HepG2 (cell line): ENCODE results near the gene NID2. TPM values are rescaled to one million over a fixed set of nuclear protein-coding genes. Genes with fewer than 3 reads are reported as not detected.

Experiments used
- ATAC-seq: fragments of 200-7000 bp; cut with Tn5 transposase; 3 replicates; pipeline ENCODE4 v1.9.1; 2020; ENCODE audit warnings: mild to moderate bottlenecking, moderate library complexity
- BruUV-seq: library from RNA; stranded (reverse); fragments of 400-500 nt; replicated peaks from 2 replicates; lab custom pipeline; 2021; lab: Mats Ljungman, UMichigan
- CTCF ChIA-PET: fragments of 300-600 bp; formaldehyde crosslinking; extraction: SDS; loops from one replicate; lab custom pipeline; 2021; ENCODE audit warnings: low total read pairs, inconsistent platforms, low intra/inter-chr PET ratio; lab: Yijun Ruan, JAX
- POLR2A ChIA-PET: fragments of 350-600 bp; sonication (Branson Sonifier 250); formaldehyde crosslinking; loops from one replicate; lab custom pipeline; 2020; ENCODE audit warnings: antibody characterized with exemption, inconsistent platforms; lab: Yijun Ruan, JAX
- DNase-seq: peaks from one replicate; pipeline ENCODE4 v3.0.0-alpha.2; 2015; ENCODE audit warnings: low spot score
- FAIRE-seq: peaks from 3 replicates; lab custom pipeline; 2011; peaks lifted over from hg19 to GRCh38; lab: Jason Lieb, UNC
- H2AFZ ChIP-seq: one replicate; pipeline ENCODE4 v1.6.1; 2011; ENCODE audit warnings: low read length, inconsistent platforms
- H3K27ac ChIP-seq: fragments of 300-600 bp; 3 replicates; pipeline ENCODE4 v1.8.0; 2011; ENCODE audit warnings: mixed run types, mild to moderate bottlenecking, mixed read lengths, low read length, inconsistent platforms; ENCODE audit not compliant: insufficient read depth; ENCODE audit errors: extremely low read length
- H3K27me3 ChIP-seq, 2 experiments: fragments of 200-600 bp in 1 of 2; 2 replicates in 1 of 2; 3 replicates in 1 of 2; pipeline versions ENCODE4 v1.6.0 to v1.8.0; 2011; ENCODE audit warnings: low read length in 2 of 2, mild to moderate bottlenecking in 2 of 2, moderate library complexity in 2 of 2, inconsistent platforms in 1 of 2; ENCODE audit not compliant: insufficient read depth in 2 of 2, control insufficient read depth in 1 of 2
- H3K36me3 ChIP-seq, 2 experiments: fragments of 200-600 bp in 1 of 2; replicated peaks in 1 of 2; 2 replicates in 1 of 2; 3 replicates in 1 of 2; pipeline versions ENCODE4 v1.5.1 to v1.8.0; 2011; ENCODE audit warnings: low read length in 2 of 2, inconsistent platforms in 1 of 2; ENCODE audit not compliant: insufficient read depth in 2 of 2, control insufficient read depth in 1 of 2
- H3K4me1 ChIP-seq: 2 replicates; pipeline ENCODE4 v1.5.1; 2012; ENCODE audit warnings: low read length, inconsistent platforms; ENCODE audit not compliant: insufficient read depth
- H3K4me2 ChIP-seq: 2 replicates; pipeline ENCODE4 v1.6.0; 2011; ENCODE audit warnings: low read depth, low read length, inconsistent platforms
- H3K4me3 ChIP-seq, 3 experiments: fragments of 200-600 bp in 1 of 3; sonication (generic), shearing (Covaris generic) in 1 of 3; replicated peaks in 1 of 3; 2 replicates each; pipeline ENCODE4 v1.5.1; 2011 to 2016; ENCODE audit warnings: low read length in 3 of 3, inconsistent platforms in 2 of 3, low read depth in 2 of 3, mild to moderate bottlenecking in 2 of 3, control low read depth in 1 of 3, mixed read lengths in 1 of 3; ENCODE audit not compliant: insufficient read depth in 1 of 3
- H3K79me2 ChIP-seq: one replicate; pipeline ENCODE4 v1.6.1; 2011; ENCODE audit warnings: low read length, inconsistent platforms; ENCODE audit not compliant: insufficient read depth
- H3K9ac ChIP-seq: 2 replicates; pipeline ENCODE4 v1.6.0; 2011; ENCODE audit warnings: mild to moderate bottlenecking, low read depth, low read length, inconsistent platforms; ENCODE audit not compliant: insufficient read depth
- H3K9me3 ChIP-seq: 2 replicates; pipeline ENCODE4 v1.5.1; 2012; ENCODE audit warnings: mild to moderate bottlenecking, low read length
- H4K20me1 ChIP-seq: 2 replicates; pipeline ENCODE4 v1.6.0; 2011; ENCODE audit warnings: inconsistent platforms, mild to moderate bottlenecking, low read length, moderate library complexity; ENCODE audit not compliant: insufficient read depth
- ESRRA ChIP-seq: sonication (generic); formaldehyde crosslinking; IDR thresholded peaks from 2 replicates; pipeline ENCODE4 v1.5.1; 2020; ENCODE audit warnings: mild to moderate bottlenecking, low read depth, missing genetic modification reagents
- HNF4A ChIP-seq: sonication (generic); formaldehyde crosslinking; IDR thresholded peaks from 2 replicates; pipeline ENCODE4 v1.4.0; 2020; ENCODE audit warnings: missing genetic modification reagents
- HNF4G ChIP-seq, 2 experiments: sonication (generic) in 1 of 2; formaldehyde crosslinking in 1 of 2; IDR thresholded peaks; 2 replicates each; pipeline versions ENCODE4 v1.4.0 to v1.6.1; 2011 to 2020; ENCODE audit warnings: borderline replicate concordance in 2 of 2, low read depth in 2 of 2, mild to moderate bottlenecking in 2 of 2, low read length in 1 of 2, missing genetic modification reagents in 1 of 2, moderate library complexity in 1 of 2
- KIAA2018 ChIP-seq: sonication (generic); formaldehyde crosslinking; IDR thresholded peaks from 2 replicates; pipeline ENCODE4 v1.5.0; 2020; ENCODE audit warnings: mild to moderate bottlenecking, missing genetic modification reagents, borderline replicate concordance
- MAX ChIP-seq: IDR thresholded peaks from 2 replicates; pipeline ENCODE4 v1.6.1; 2012; ENCODE audit warnings: inconsistent platforms
- POLR2G ChIP-seq: fragments of 200-400 bp; formaldehyde crosslinking; IDR thresholded peaks from 2 replicates; pipeline ENCODE4 v1.6.1; 2018; ENCODE audit warnings: mild to moderate bottlenecking, low read depth, low read length, moderate library complexity
- TCF7 ChIP-seq: sonication (generic); IDR thresholded peaks from 2 replicates; pipeline ENCODE4 v1.6.1; 2016; ENCODE audit warnings: antibody characterized with exemption, low read depth
- WIZ ChIP-seq: sonication (generic); formaldehyde crosslinking; IDR thresholded peaks from 2 replicates; pipeline ENCODE4 v1.5.1; 2020; ENCODE audit warnings: mild to moderate bottlenecking, missing genetic modification reagents
- ZNF24 ChIP-seq: fragments of 450-650 bp; IDR thresholded peaks from 2 replicates; pipeline ENCODE4 v1.6.1; 2017; ENCODE audit warnings: antibody characterized with exemption, mild to moderate bottlenecking
- ZNF446 ChIP-seq: sonication (generic); formaldehyde crosslinking; IDR thresholded peaks from 2 replicates; pipeline ENCODE4 v1.5.0; 2020; ENCODE audit warnings: mild to moderate bottlenecking, missing genetic modification reagents
- ZNF572 ChIP-seq: sonication (generic); formaldehyde crosslinking; IDR thresholded peaks from 2 replicates; pipeline ENCODE4 v1.5.1; 2020; ENCODE audit warnings: mild to moderate bottlenecking, missing genetic modification reagents
- ZNF709 ChIP-seq: sonication (generic); formaldehyde crosslinking; IDR thresholded peaks from 2 replicates; pipeline ENCODE4 v1.5.0; 2020; ENCODE audit warnings: mild to moderate bottlenecking, missing genetic modification reagents
- WGBS: methylation state at CpG from one replicate; pipeline ENCODE4 v1.1.6; 2017; ENCODE audit warnings: low lambda C conversion rate; 5-methylcytosine and 5-hydroxymethylcytosine counted together
- in situ Hi-C: cut with HindIII; loops from 2 replicates; pipeline ENCODE4 v1.10.0; 2017; ENCODE audit warnings: low pct_unique_long_range_greater_than_20kb; ENCODE audit not compliant: extremely low pct_ligation_motif_present
- intact Hi-C: fragments of 100-400 bp; cut with micrococcal nuclease; formaldehyde crosslinking; loops from one replicate; pipeline ENCODE4 v1.10.0; 2022; ENCODE audit not compliant: unreplicated experiment
- polyA plus RNA-seq, 8 experiments: library from polyadenylated mRNA; depleted of rRNA in 3 of 8; stranded (reverse) in 7 of 8; unstranded in 1 of 8; fragments of >200 nt; fragmentation: Illumina TruSeq in 4 of 8; extraction: Trizol in 4 of 8; gene quantifications; 2 replicates each; pipeline versions ENCODE4 v1.2.1 to v1.2.3, GENCODE V29; 2011 to 2016; ENCODE audit warnings: low read depth in 4 of 8, missing spikeins in 1 of 8, mixed read lengths in 1 of 8; ENCODE audit not compliant: insufficient read depth in 1 of 8
- total RNA-seq, 5 experiments: library from RNA; depleted of rRNA; stranded (reverse); fragments of >200 nt; fragmentation: Illumina TruSeq; extraction: Trizol; gene quantifications; 2 replicates each; pipeline ENCODE4 v1.2.3, GENCODE V29; 2016; ENCODE audit warnings: low read depth in 1 of 5

Gene NID2
- total and polyA plus RNA-seq, 2 of the 13 experiments (the other 11 are each of a cell fraction or from before 2014, with no cell fraction given) = 0.11 TPM; not detected in 1

- 0 out of 5 replicates have a peak, but pooled peaks cover 0 to 3% of the 10 kb centered on the region in 2 experiments for H3K27me3 ChIP-seq
- H3K4me2 ChIP-seq = no peak overlapping the region
- WGBS = 47% methylated on average over 8 of the region's 8 CpGs
- no peak for TF ChIP-seq WIZ
- TF ChIP-seq ZNF709 (CRISPR knock-in tag) = no peak
- no peak for TF ChIP-seq POLR2G
- 0 out of 2 replicates have a peak, but pooled peaks have one; percentile 34 for TF ChIP-seq HNF4G (IDR thresholded peaks at IDR 0.05; ENCODE audit: borderline replicate concordance, low read depth, low read length)
- no peak for TF ChIP-seq HNF4G (CRISPR knock-in tag; IDR thresholded peaks at IDR 0.05; ENCODE audit: borderline replicate concordance, low read depth)
- TF ChIP-seq KIAA2018 (CRISPR knock-in tag) = no peak
- TF ChIP-seq ZNF572 (CRISPR knock-in tag) = no peak
- TF ChIP-seq ZNF24 = no peak
- TF ChIP-seq TCF7 = no peak
- no peak for TF ChIP-seq ZNF446
- 0 out of 2 replicates have a peak, but pooled peaks have one; percentile 15 for TF ChIP-seq MAX
- TF ChIP-seq ESRRA (CRISPR knock-in tag) = no peak
- peak; percentile 37; the same call in 1 of the 2 replicates for TF ChIP-seq HNF4A
- in situ Hi-C loops = no loop called here
- H3K4me3 ChIP-seq = no peak overlapping the region
- H3K9ac ChIP-seq = no peak overlapping the region
- H3K79me2 ChIP-seq = no peaks in the 10 kb centered on the region
- H2AFZ ChIP-seq = no peak overlapping the region
- H4K20me1 ChIP-seq = no peaks in the 10 kb centered on the region
- H3K4me1 ChIP-seq = no peaks in the 10 kb centered on the region
- BruUV-seq = no TSS peak
- H3K9me3 ChIP-seq = no peaks in the 10 kb centered on the region
- DNase-seq (no peak), ATAC-seq (peak; percentile 75), FAIRE-seq (no peak)
- intact Hi-C loops = no loop called here
- H3K36me3 ChIP-seq = no peaks in the 10 kb centered on the region
- ChIA-PET POLR2A (no interaction called here), CTCF (no interaction called here)
- no peak overlapping the region for H3K27ac ChIP-seq
These were observed 42.7 kb downstream of the NID2 start for GRCh38 chr14:52026017-52026660.
